H1 (cell line): ENCODE data around the gene ARHGAP15. TPM values are rescaled to one million over a fixed set of nuclear protein-coding genes. Genes with fewer than 3 reads are reported as not detected.

Source experiments
- CTCF ChIA-PET: fragments of 300-600 bp; sonication (Branson Sonifier 250); formaldehyde crosslinking; loops from one replicate; lab custom pipeline; 2021; ENCODE audit not compliant: partially characterized antibody; lab: Charles Lee
- POLR2A ChIA-PET: fragments of 300-600 bp; sonication (Branson Sonifier 250); formaldehyde crosslinking; loops from one replicate; lab custom pipeline; 2021; ENCODE audit warnings: inconsistent platforms; ENCODE audit not compliant: partially characterized antibody; lab: Charles Lee
- DNase-seq, 2 experiments: peaks; one replicate each; pipeline versions ENCODE4 v3.0.0 to v3.0.0-alpha.2; 2010 to 2022; ENCODE audit warnings: low spot score in 2 of 2, low read depth in 1 of 2, mixed read lengths in 1 of 2
- FAIRE-seq: peaks from 2 replicates; lab custom pipeline; 2011; peaks lifted over from hg19 to GRCh38; lab: Jason Lieb, UNC
- H2AFZ ChIP-seq: 2 replicates; pipeline ENCODE4 v1.8.1; 2012; ENCODE audit warnings: low read length, inconsistent platforms
- H2AK5ac ChIP-seq: 2 replicates; pipeline ENCODE4 v1.6.1; 2013; ENCODE audit warnings: low read depth, low read length
- H2BK120ac ChIP-seq: replicated peaks from 2 replicates; pipeline ENCODE3; 2013; ENCODE audit warnings: low read depth, low read length, inconsistent platforms
- H2BK12ac ChIP-seq: 2 replicates; pipeline ENCODE4 v1.6.1; 2013; ENCODE audit warnings: low read depth, low read length
- H2BK15ac ChIP-seq: 2 replicates; pipeline ENCODE4 v1.6.1; 2013; ENCODE audit warnings: low read length
- H2BK20ac ChIP-seq: 2 replicates; pipeline ENCODE4 v1.6.1; 2013; ENCODE audit warnings: low read length
- H2BK5ac ChIP-seq: 2 replicates; pipeline ENCODE4 v1.6.1; 2013; ENCODE audit warnings: low read depth, low read length
- H3K14ac ChIP-seq: 2 replicates; pipeline ENCODE4 v1.6.1; 2013; ENCODE audit warnings: inconsistent platforms; ENCODE audit not compliant: insufficient read length
- H3K18ac ChIP-seq: 2 replicates; pipeline ENCODE4 v1.6.1; 2013; ENCODE audit warnings: low read length; ENCODE audit errors: extremely low read depth
- H3K23ac ChIP-seq: 2 replicates; pipeline ENCODE4 v1.6.1; 2013; ENCODE audit warnings: inconsistent platforms; ENCODE audit not compliant: insufficient read length
- H3K23me2 ChIP-seq: 2 replicates; pipeline ENCODE4 v1.6.1; 2013; ENCODE audit warnings: low read depth, low read length
- H3K27ac ChIP-seq: 2 replicates; pipeline ENCODE4 v1.6.1; 2011; ENCODE audit warnings: low read depth, low read length, inconsistent platforms
- H3K27me3 ChIP-seq, 4 experiments: replicated peaks in 1 of 4; 1 replicate in 1 of 4; 2 replicates in 3 of 4; pipeline versions ENCODE4 v1.6.1 to v1.8.1; 2011 to 2013; ENCODE audit warnings: low read length in 3 of 4, mild to moderate bottlenecking in 3 of 4, inconsistent platforms in 2 of 4, mixed read lengths in 2 of 4, moderate library complexity in 1 of 4; ENCODE audit not compliant: control insufficient read depth in 3 of 4, insufficient read depth in 3 of 4; ENCODE audit errors: extremely low read depth in 1 of 4
- H3K36me3 ChIP-seq, 4 experiments: 2 replicates each; pipeline versions ENCODE4 v1.6.1 to v1.8.1; 2011 to 2013; ENCODE audit warnings: mild to moderate bottlenecking in 4 of 4, low read length in 3 of 4, moderate library complexity in 2 of 4, control low read depth in 1 of 4, inconsistent platforms in 1 of 4; ENCODE audit not compliant: insufficient read depth in 4 of 4, control insufficient read depth in 2 of 4
- H3K4ac ChIP-seq: replicated peaks from 2 replicates; pipeline ENCODE3; 2013; ENCODE audit warnings: low read length, low read depth, mixed read lengths, inconsistent platforms; ENCODE audit not compliant: insufficient read length
- H3K4me1 ChIP-seq, 4 experiments: replicated peaks in 1 of 4; 1 replicate in 1 of 4; 2 replicates in 3 of 4; pipeline versions ENCODE4 v1.6.1 to v1.8.1; 2011 to 2013; ENCODE audit warnings: low read length in 3 of 4, inconsistent platforms in 2 of 4, mixed read lengths in 1 of 4; ENCODE audit not compliant: insufficient read depth in 4 of 4, control insufficient read depth in 3 of 4
- H3K4me2 ChIP-seq, 2 experiments: 2 replicates each; pipeline versions ENCODE4 v1.6.1 to v1.8.1; 2011 to 2013; ENCODE audit warnings: low read depth in 2 of 2, low read length in 2 of 2, control low read depth in 1 of 2, inconsistent platforms in 1 of 2, mild to moderate bottlenecking in 1 of 2; ENCODE audit not compliant: insufficient read depth in 1 of 2
- H3K4me3 ChIP-seq, 4 experiments: fragments of 200-600, 300-600 bp in 1 of 4; sonication (generic), shearing (Covaris generic), sonication (Bioruptor Twin) in 1 of 4; 2 replicates each; pipeline versions ENCODE4 v1.5.1 to v1.8.1; 2011 to 2016; ENCODE audit warnings: low read length in 4 of 4, low read depth in 3 of 4, control low read depth in 2 of 4, inconsistent platforms in 2 of 4, mild to moderate bottlenecking in 2 of 4, mixed read lengths in 1 of 4, moderate library complexity in 1 of 4; ENCODE audit not compliant: insufficient read depth in 2 of 4; ENCODE audit errors: extremely low read depth in 1 of 4
- H3K56ac ChIP-seq: replicated peaks from 2 replicates; pipeline ENCODE3; 2013; ENCODE audit warnings: low read depth, mild to moderate bottlenecking, mixed read lengths, low read length, inconsistent platforms; ENCODE audit not compliant: insufficient read length
- H3K79me1 ChIP-seq: 2 replicates; pipeline ENCODE4 v1.6.1; 2013; ENCODE audit warnings: low read depth, low read length, control low read depth
- H3K79me2 ChIP-seq, 2 experiments: 2 replicates each; pipeline versions ENCODE4 v1.6.1 to v1.8.1; 2012 to 2013; ENCODE audit warnings: low read length in 2 of 2, mild to moderate bottlenecking in 2 of 2, inconsistent platforms in 1 of 2; ENCODE audit not compliant: insufficient read depth in 2 of 2, control insufficient read depth in 1 of 2
- H3K9ac ChIP-seq, 4 experiments: replicated peaks in 1 of 4; 1 replicate in 1 of 4; 2 replicates in 3 of 4; pipeline versions ENCODE4 v1.6.1 to v1.8.1; 2011 to 2013; ENCODE audit warnings: low read depth in 3 of 4, low read length in 3 of 4, control low read depth in 2 of 4, mild to moderate bottlenecking in 2 of 4, moderate library complexity in 2 of 4, inconsistent platforms in 1 of 4; ENCODE audit errors: extremely low read depth in 1 of 4
- H3K9me3 ChIP-seq, 2 experiments: 2 replicates each; pipeline versions ENCODE4 v1.6.1 to v1.8.1; 2012 to 2013; ENCODE audit warnings: mild to moderate bottlenecking in 2 of 2, moderate library complexity in 2 of 2, control low read depth in 1 of 2, inconsistent platforms in 1 of 2, low read depth in 1 of 2, low read length in 1 of 2, mixed read lengths in 1 of 2; ENCODE audit not compliant: insufficient read depth in 2 of 2
- H4K20me1 ChIP-seq, 2 experiments: replicated peaks in 1 of 2; 2 replicates each; pipeline versions ENCODE3 to v1.8.1; 2011 to 2013; ENCODE audit warnings: inconsistent platforms in 2 of 2, low read length in 2 of 2, mild to moderate bottlenecking in 1 of 2; ENCODE audit not compliant: insufficient read depth in 2 of 2, control insufficient read depth in 1 of 2
- H4K5ac ChIP-seq: 2 replicates; pipeline ENCODE4 v1.6.1; 2013; ENCODE audit warnings: low read length, low read depth, mixed read lengths, inconsistent platforms; ENCODE audit not compliant: insufficient read length
- H4K8ac ChIP-seq: 2 replicates; pipeline ENCODE4 v1.8.0; 2013; ENCODE audit warnings: mild to moderate bottlenecking, moderate library complexity, low read length, inconsistent platforms; ENCODE audit not compliant: insufficient read depth; ENCODE audit errors: extremely low read depth
- H4K91ac ChIP-seq: replicated peaks from 2 replicates; pipeline ENCODE3; 2013; ENCODE audit warnings: low read length, mixed read lengths, inconsistent platforms; ENCODE audit not compliant: insufficient read length
- BRCA1 ChIP-seq: IDR thresholded peaks from 2 replicates; pipeline ENCODE4 v1.6.1; 2012; ENCODE audit warnings: low read depth, low read length, improper control_type of control experiment
- CBX8 ChIP-seq: fragments of 300-800, 300-1000 bp; sonication (generic); IDR thresholded peaks from 2 replicates; pipeline ENCODE4 v1.7.1; 2016; ENCODE audit warnings: low read depth, low read length, borderline replicate concordance
- CEBPB ChIP-seq: IDR thresholded peaks from 2 replicates; pipeline ENCODE4 v1.6.1; 2012; ENCODE audit warnings: low read depth, low read length
- CHD1 ChIP-seq: IDR thresholded peaks from 2 replicates; pipeline ENCODE4 v1.6.1; 2012; ENCODE audit warnings: low read depth, low read length, improper control_type of control experiment
- CREB1 ChIP-seq: IDR thresholded peaks from 2 replicates; pipeline ENCODE4 v1.6.1; 2012; ENCODE audit warnings: inconsistent platforms
- FOSL1 ChIP-seq: IDR thresholded peaks from 2 replicates; pipeline ENCODE4 v1.6.1; 2011; ENCODE audit warnings: mild to moderate bottlenecking, low read depth, low read length, moderate library complexity; ENCODE audit not compliant: insufficient read depth
- RBBP5 ChIP-seq: IDR thresholded peaks from 2 replicates; pipeline ENCODE4 v1.7.1; 2012; ENCODE audit warnings: low read depth, mild to moderate bottlenecking, inconsistent platforms, low read length, moderate library complexity, borderline replicate concordance
- RFX5 ChIP-seq: IDR thresholded peaks from 2 replicates; pipeline ENCODE4 v1.6.1; 2011; ENCODE audit warnings: low read depth, low read length, improper control_type of control experiment, borderline replicate concordance
- SP4 ChIP-seq: IDR thresholded peaks from 2 replicates; pipeline ENCODE4 v1.6.1; 2012; ENCODE audit warnings: low read length, inconsistent platforms
- TCF12 ChIP-seq: IDR thresholded peaks from 2 replicates; pipeline ENCODE4 v1.6.1; 2011; ENCODE audit warnings: low read depth, mild to moderate bottlenecking, low read length
- WGBS, 2 experiments: shearing (Covaris generic) in 1 of 2; methylation state at CpG; one replicate each; pipeline versions ENCODE4 v1.1.6 to v1.1.7; 2013 to 2015; ENCODE audit warnings: low lambda C conversion rate in 2 of 2, mixed read lengths in 2 of 2, inconsistent platforms in 1 of 2, low coverage in 1 of 2, missing lambda C conversion rate in 1 of 2; ENCODE audit not compliant: insufficient replicate concordance in 2 of 2, insufficient coverage in 1 of 2, insufficient read length in 1 of 2; ENCODE audit errors: extremely low coverage in 1 of 2, missing lambda C conversion rate in 1 of 2; 5-methylcytosine and 5-hydroxymethylcytosine counted together
- polyA plus RNA-seq, 7 experiments: library from polyadenylated mRNA; depleted of rRNA in 3 of 7; stranded (reverse) in 5 of 7; unstranded in 2 of 7; fragments of >200 nt in 5 of 7; fragments of 200-250 nt in 2 of 7; gene quantifications; 1 replicate in 5 of 7; 2 replicates in 1 of 7; 4 replicates in 1 of 7; pipeline versions ENCODE4 v1.2.1 to v1.2.3, GENCODE V29; 2011 to 2013; ENCODE audit warnings: missing spikeins in 2 of 7, mixed read lengths in 2 of 7
- total RNA-seq: library from RNA; stranded (reverse); fragmentation: NEBNext Ultra II Directional; extraction: Animal tissue kit (Norgen Biotek cat#: 25700); gene quantifications from 2 replicates; pipeline ENCODE4 v1.2.1, GENCODE V29; 2021

ARHGAP15 gene
- total and polyA plus RNA-seq, 2 of the 8 experiments (the other 6 are each of a cell fraction or from before 2014, with no cell fraction given): not detected

GRCh38 chr2:143248631-143249030, 119.4 kb downstream of the ARHGAP15 start:
- H3K4ac ChIP-seq: no peak overlapping the region
- no peaks in the 10 kb centered on the region for H3K79me1 ChIP-seq
- no peak overlapping the region for H3K27ac ChIP-seq
- FAIRE-seq (no peak), DNase-seq (no peak)
- H3K9ac ChIP-seq: no peak overlapping the region
- no peak overlapping the region for H2BK5ac ChIP-seq
- no peak overlapping the region for H3K18ac ChIP-seq
- H2AFZ ChIP-seq: no peak overlapping the region
- no peak overlapping the region for H4K91ac ChIP-seq
- no peaks in the 10 kb centered on the region for H3K27me3 ChIP-seq
- H3K23me2 ChIP-seq: no peaks in the 10 kb centered on the region
- ChIA-PET POLR2A (no interaction called here), CTCF (interaction anchor here (1.1 to 3.1 kb wide), 4 partner anchors 10 to 87 kb away, joined by 3 to 20 read pairs (median 4); no protein-coding TSS in a partner anchor)
- H3K4me2 ChIP-seq: no peak overlapping the region
- no peak overlapping the region for H2BK120ac ChIP-seq
- 94% methylated on average over 5 of the region's 5 CpGs; no CpG with 5 or more reads in 1 of the 2 experiments for WGBS, 2 experiments
- H2BK15ac ChIP-seq: no peak overlapping the region
- H2BK12ac ChIP-seq: no peak overlapping the region
- no peak overlapping the region for H3K14ac ChIP-seq
- no peak overlapping the region for H3K56ac ChIP-seq
- no peak overlapping the region for H4K5ac ChIP-seq
- no peak overlapping the region for H4K8ac ChIP-seq
- H2AK5ac ChIP-seq: no peak overlapping the region
- H3K4me1 ChIP-seq: no peaks in the 10 kb centered on the region
- TF ChIP-seq RFX5 (no peak), RBBP5 (no peak), CBX8 (no peak), CREB1 (no peak), SP4 (no peak), BRCA1 (no peak), CEBPB (no peak), CHD1 (no peak), FOSL1 (no peak), TCF12 (no peak)
- H4K20me1 ChIP-seq: no peaks in the 10 kb centered on the region
- no peaks in the 10 kb centered on the region for H3K9me3 ChIP-seq
- H3K23ac ChIP-seq: no peak overlapping the region
- no peak overlapping the region for H2BK20ac ChIP-seq
- H3K79me2 ChIP-seq: no peaks in the 10 kb centered on the region
- H3K36me3 ChIP-seq: no peaks in the 10 kb centered on the region
- H3K4me3 ChIP-seq: no peak overlapping the region
